Measurements from ENCODE around the gene ZBTB18.

ZBTB18 gene

GRCh38 chr1:244065960-244066388 is 14.9 kb downstream of the ZBTB18 start:
- no peak for DNase-seq (ENCODE audit: extremely low read depth, low read depth)
- TF ChIP-seq, protein P1, sequence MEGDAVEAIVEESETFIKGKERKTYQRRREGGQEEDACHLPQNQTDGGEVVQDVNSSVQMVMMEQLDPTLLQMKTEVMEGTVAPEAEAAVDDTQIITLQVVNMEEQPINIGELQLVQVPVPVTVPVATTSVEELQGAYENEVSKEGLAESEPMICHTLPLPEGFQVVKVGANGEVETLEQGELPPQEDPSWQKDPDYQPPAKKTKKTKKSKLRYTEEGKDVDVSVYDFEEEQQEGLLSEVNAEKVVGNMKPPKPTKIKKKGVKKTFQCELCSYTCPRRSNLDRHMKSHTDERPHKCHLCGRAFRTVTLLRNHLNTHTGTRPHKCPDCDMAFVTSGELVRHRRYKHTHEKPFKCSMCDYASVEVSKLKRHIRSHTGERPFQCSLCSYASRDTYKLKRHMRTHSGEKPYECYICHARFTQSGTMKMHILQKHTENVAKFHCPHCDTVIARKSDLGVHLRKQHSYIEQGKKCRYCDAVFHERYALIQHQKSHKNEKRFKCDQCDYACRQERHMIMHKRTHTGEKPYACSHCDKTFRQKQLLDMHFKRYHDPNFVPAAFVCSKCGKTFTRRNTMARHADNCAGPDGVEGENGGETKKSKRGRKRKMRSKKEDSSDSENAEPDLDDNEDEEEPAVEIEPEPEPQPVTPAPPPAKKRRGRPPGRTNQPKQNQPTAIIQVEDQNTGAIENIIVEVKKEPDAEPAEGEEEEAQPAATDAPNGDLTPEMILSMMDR (IDR thresholded peaks at IDR 0.05; ENCODE audit: low read depth, low read length, missing control alignments), result no peak
- H3K4me3 ChIP-seq (replicated peaks; ENCODE audit: low read depth, low read length), result no peak overlapping the region

DNA sequence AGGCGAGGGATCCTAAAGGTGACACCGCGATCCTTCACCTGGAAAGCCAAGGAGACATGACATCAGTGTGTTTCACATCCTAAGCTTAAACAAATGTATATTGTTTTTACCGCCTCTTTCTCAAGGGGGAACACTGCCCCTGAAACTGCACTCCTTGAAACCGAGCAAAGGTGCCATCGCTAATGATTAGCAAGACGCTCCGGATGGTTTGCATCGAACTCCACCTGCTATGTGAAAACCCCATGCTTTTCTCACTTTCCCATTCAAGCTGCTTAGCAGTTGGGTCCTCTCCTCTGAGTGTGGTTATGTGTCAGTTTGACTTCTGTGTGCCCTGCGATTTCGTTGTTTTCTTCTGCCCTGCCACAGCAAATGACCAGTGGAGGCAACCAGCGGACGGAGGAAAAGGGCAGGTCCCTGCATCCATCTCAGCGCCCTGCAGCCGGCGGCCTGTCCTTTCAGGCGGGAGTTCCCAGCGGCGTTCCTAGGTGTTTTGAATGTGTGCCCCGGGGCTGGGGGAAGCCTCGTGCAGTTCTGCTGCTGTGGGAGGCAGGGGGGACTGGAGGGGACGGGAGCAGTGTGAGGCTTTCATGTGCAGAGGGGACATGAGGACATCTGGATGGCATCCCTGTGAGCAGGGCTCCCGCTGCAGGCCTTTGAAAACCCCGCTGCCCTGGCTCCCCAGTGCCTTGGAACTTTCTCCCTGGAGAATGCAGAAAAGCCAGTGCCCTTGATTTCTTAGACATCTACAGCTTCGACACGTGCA is 16.1 kb downstream of the ZBTB18 start:
- TF ChIP-seq, protein P1 (IDR thresholded peaks at IDR 0.05; ENCODE audit: low read depth, low read length, missing control alignments), result no peak
- H3K4me3 ChIP-seq (replicated peaks; ENCODE audit: low read depth, low read length), result no peak overlapping the region
- DNase-seq (ENCODE audit: extremely low read depth, low read depth), result no peak

DNA sequence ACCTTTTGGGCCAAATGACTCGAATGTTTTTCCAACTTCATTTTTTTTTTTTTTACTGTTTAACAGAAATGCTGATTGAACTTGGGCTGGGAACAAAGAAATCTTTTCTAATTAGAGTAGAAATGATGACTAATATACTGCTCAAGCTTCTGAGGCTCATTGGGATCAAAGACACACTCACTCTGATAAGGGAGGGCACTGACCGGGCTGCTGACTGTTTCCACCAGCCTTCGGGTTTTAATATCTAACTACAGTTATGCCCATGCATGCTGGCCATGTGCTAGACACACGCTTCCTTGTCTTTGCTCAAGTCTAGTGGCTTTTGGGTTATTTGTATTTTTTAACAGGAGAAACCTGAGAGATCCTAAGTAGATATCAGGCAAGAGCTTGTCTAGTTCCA is 16.8 kb downstream of the ZBTB18 start:
- no peak for DNase-seq (ENCODE audit: extremely low read depth, low read depth)
- H3K4me3 ChIP-seq (replicated peaks; ENCODE audit: low read depth, low read length), result no peak overlapping the region
- TF ChIP-seq, protein P1 (IDR thresholded peaks at IDR 0.05; ENCODE audit: low read depth, low read length, missing control alignments), result no peak

DNA sequence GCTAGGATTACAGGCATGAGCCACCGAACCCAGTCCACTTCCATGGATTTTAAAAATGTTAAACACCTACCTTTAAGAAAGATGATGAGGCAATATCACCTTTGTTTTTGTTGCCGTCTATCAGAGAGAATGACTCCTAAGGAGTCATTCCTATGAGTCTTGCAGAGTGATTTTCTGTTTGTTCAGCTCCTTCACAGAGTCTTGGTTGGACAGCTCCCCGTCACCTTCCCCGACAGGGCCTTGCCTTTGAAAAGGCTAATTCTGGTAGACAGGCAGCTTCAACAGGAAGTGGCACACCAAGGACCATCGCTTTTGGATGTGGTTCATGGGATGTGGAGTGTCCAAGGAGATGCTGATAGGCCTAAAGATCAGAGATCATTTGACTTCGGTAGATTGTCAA is 17.5 kb downstream of the ZBTB18 start:
- TF ChIP-seq, protein P1 (IDR thresholded peaks at IDR 0.05; ENCODE audit: low read depth, low read length, missing control alignments), result no peak
- H3K4me3 ChIP-seq (replicated peaks; ENCODE audit: low read depth, low read length), result no peak overlapping the region
- DNase-seq (ENCODE audit: extremely low read depth, low read depth), result no peak

GRCh38 chr1:244069326-244069898 is 18.3 kb downstream of the ZBTB18 start:
- no peak overlapping the region for H3K4me3 ChIP-seq (replicated peaks; ENCODE audit: low read depth, low read length)
- TF ChIP-seq, protein P1 (IDR thresholded peaks at IDR 0.05; ENCODE audit: low read depth, low read length, missing control alignments), result no peak

DNA sequence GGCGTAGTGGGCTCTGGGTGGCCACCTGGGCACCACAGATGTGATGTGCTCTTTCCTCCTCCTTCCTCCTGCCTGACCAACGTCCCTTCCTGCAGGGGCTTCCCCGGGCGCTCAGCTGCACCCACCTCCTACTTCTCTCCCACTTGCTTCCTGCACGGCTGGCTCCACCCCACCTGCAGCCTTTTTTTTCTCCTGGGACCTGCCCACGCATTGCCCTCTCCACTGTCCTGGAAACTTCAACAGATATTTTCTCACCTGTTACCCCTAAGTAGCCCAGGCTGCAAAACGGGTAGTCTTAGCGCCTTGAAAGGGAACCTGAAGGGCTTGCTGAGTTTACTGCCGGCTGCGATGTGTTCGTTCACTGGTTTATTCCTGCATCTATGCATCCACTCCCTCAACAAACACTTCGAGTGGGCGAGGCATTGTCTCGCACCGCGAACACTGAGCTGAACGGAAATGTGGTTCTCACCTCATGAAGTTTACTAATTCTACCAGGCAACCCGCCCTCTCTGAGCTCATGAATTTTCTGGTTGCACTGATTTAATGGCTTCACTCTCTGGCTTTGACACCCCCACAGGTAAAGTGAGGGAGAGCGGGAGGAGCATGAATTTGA is 23.6 kb downstream of the ZBTB18 start:
- no peak overlapping the region for H3K4me3 ChIP-seq (replicated peaks; ENCODE audit: low read depth, low read length)
- no peak for DNase-seq (ENCODE audit: extremely low read depth, low read depth)
- TF ChIP-seq, protein P1 (IDR thresholded peaks at IDR 0.05; ENCODE audit: low read depth, low read length, missing control alignments), result no peak

More at GRCh38 chr1:244069326-244069898, 18.3 kb downstream of the ZBTB18 start:
- no peak for DNase-seq (ENCODE audit: extremely low read depth, low read depth)

Data from HFF-Myc (cell line).